HG03457 (cell line): ENCODE results near the gene LIMK1.

Source experiments
- ATAC-seq: cut with Tn5 transposase; IDR thresholded peaks from one replicate; pipeline ENCODE4 v1.9.1; 2021; ENCODE audit warnings: moderate number of reproducible peaks; ENCODE audit not compliant: unreplicated experiment

Gene LIMK1

DNA sequence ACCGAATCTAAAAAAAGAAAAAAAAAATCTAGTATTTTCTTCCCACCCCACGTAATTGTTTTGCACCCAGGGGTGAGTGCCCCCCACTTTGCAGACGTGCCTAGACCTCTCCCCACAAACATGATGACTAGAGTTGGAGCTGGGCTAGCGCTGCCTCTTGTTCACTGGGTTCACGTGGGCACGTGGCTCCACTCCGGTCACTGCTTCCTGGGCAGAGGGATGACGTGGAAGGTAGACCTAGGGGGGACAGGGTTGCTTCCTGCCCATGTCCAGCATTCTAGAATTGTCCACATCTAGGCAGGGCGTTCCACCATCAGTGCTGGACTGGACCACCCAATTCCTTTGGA, 861 bp upstream of the LIMK1 start:
- ATAC-seq: no peak

DNA sequence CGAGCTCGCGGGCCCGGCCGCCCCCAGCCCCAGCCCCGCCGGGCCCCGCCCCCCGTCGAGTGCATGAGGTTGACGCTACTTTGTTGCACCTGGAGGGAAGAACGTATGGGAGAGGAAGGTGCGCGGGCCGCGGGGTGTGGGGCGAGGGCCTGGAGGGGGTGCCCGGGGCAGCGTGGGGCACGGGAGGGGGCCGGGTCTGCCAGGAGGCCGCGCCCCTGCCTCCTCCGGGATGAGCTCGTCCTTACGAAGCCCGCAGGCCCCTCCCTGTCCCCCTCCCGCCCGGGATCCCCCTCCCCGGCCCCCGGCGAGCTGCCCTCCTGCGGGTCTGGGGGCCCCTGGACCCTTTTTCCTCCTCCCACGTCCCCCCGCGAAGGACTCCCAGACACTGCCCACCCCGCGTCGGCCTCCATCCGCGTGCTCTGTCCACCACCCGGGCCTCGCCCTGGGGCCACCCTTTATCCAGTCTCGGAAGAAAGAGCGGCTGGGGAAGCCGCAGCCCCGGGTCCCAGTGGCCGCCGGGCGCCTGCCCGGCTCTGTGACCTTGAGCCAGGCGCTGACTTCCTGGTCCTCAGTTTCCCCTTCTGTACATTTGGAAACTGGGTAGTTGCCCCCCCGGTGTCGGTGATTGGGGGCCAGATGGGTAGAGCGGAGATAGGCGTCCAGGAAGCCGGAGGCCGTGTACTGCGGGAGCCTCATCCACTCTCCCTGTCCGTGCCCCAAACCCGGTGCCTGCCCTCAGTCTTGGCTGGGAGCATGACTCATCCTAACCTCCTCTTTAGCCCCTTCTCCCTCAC, 521 bp downstream of the LIMK1 start:
- ATAC-seq: no peak

DNA sequence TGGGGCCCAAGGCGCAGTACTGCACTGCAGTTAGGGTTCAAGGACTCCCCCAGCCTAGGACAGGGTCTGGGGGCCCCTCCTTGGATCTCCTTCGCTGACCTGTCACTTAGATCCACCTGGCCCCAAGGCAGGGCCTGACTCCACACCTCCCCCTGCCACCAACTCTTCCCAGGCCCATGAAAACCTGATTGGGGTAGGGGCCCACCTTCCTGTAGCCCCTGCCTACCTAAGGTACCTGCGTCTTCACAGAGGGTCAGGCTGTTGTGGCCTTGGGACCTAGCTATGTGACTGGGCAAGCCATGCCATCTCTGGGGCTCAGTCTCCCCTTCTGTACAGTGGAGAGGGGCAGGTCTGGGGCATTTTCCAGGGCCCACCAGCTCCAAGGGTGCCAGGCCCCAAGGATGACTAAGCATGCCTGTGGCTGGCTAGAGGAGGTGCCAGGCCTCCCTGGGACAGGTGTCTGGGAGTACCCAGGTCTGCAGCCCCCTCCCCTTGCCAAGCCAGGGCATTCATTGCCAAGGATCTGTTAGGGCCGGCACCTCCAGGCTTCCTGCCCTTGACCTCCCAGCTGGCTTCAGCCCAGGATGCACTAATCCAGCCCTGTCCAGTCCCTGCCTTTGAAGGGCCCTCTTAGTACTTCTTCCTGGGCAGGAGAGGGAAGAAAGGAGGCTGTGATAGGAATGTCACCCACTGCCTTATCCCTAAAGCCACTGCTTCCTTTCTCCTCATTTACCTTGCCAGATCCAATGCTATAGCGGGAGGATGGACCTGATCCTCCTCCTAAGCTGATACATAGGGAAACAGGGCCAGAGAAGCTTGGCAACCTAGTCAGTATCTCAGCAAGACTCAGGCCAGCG, 1.3 kb downstream of the LIMK1 start:
- no peak for ATAC-seq

DNA sequence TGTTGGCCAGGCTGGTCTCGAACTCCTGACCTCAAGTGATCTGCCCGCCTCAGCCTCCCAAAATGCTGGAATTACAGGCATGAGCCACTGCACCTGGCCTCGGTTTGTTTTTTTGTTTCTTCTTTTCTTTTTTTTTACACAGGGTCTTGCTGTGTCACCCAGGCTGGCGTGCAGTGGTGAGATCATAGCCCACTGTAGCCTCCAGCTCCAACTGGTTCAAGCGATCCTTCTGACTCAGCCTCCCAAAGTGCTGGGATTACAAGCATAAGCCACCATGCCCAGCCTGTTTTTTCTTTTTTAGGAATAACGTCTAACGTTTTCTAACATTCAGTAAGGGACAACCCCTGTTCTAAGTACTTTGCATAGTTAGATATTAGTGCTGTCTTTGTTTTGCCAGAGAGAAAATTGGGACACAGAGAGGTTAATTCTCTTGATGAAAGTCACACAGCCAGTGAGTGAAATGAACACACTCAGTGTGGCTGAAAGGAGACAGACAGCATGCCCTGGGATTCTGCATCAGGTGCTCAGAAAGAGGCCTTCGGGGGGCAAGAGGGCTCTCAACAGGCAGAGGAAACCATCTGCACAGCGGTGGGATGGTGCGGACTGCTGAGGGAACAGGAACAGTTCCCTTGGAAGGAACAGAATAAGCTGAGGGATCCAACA, 4.3 kb downstream of the LIMK1 start:
- ATAC-seq: no peak

DNA sequence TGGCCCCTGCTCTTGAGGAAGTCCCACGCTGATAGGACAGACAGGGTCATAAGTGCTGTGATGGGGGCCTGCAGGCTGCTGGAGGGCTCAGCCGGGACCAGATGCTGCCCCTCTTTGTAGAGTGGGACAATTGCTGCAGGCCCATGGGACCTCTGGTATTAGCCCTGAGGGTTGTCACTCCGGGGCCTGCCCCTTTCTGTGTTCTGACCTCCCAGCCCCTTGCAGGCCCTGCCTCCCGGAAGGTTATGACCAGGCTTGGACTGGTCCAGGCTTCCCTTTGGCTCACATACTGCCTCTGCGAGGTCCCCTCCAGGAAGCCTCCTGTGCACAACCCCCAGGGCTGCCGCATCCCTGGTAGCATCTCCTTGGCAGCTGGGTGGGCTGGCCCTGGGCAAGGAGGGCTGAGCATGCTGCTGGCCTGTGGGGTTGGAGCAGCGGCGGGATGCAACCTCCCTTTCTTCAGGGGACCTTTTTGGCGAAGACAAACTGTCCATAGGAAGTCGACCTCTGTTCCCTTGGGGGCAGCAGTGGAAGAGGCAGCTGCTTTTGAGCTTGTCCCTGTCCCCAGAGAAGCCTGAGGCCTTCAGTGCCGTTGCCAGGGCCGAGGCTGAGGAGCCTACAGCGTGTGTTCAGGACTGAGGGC, 8.8 kb downstream of the LIMK1 start:
- ATAC-seq: no peak

DNA sequence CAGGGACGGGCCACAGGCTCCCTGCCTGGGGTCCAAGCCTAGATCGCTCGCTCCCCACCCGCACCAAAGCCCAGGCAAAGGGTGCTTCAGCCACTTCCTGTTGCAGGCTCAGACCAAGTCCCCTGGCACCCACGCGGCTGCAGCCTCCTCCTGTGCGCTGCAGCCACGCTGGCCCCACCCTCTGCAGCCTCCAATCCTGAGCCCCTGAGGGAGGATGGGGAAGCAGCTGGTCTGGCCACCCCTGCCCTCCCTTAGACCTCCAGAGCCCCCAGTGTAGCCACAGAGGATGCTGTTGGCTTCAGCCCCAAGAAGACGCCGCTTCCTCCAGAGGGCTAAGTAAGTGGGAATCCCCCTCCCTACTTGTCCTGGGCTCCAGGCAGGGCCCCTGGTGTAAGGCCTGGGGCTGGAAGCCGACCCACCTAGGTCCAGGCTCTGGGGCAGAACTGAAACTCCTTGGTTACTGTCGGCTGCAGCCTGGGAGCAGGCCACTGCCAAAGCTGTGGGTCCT, 9.4 kb downstream of the LIMK1 start:
- ATAC-seq: peak; percentile 53

DNA sequence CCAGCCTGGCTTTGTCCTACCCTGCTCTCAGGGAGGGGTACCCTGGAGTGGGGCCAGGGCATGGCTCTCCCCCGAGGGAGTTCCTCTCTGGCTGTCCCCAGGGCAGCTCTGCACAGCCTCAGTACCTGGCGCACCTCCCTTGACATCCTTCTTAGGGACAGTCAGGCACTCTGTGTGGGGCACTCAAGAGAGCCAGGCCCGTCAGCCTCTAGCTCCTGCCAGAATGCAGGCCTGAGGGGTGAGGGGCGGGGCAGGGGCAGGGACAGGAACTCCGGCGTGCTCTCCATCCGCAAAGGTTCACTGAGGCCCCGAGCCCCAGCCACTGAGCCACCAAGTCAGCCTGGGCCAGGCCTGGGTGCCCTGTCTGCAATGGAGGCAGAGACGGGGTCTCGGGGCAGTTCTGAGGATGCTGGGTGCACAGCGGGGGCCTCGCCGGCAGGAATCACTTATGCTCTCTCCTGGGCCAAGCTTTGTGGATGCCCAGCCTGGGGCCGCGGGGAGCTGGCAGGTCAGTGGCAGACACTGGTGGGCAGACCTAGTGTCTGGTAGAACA, 10.1 kb downstream of the LIMK1 start:
- peak; percentile 12 for ATAC-seq

DNA sequence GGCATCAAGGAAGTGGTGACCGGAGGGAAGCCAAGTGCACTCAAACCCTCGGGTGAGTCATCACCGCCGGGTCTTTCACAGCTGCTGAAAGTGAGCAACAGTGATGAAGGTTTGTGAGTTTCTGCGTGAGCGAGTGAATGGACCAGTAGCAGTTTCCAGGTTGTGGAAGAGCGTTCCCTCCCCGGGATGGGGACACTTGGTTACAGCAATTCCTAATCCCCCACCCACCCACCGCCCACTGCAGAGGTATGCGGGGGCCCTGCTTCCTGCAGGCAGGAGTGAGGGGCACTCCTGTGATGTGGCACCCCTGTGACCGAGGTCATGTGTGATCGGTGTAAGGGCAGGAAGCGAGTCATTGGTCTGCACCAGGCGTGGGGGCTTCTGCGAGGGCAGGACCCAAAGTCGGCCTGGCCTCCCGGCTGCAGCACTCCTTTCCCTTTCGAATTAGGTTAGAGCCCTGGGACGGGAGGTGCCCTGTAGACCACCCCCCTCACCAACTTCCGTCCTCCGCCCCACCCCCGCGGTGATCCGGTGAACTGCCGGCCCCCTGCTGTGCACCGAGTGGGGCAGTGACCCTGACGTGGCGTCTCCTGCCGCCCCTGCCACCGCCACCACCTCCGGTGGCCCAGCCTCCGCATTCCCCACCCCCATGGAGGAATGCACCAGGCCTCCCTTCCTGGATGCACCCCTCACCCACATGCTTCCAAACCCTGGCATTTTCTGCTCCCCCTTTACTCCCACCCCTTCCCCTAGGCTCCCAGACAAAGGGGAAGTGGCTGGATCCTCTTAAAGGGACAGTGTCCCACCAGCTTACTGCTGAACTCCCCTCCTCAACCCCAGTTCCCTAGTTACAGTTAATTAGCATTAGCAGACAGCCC, 10.9 kb downstream of the LIMK1 start:
- ATAC-seq: peak; percentile 29

DNA sequence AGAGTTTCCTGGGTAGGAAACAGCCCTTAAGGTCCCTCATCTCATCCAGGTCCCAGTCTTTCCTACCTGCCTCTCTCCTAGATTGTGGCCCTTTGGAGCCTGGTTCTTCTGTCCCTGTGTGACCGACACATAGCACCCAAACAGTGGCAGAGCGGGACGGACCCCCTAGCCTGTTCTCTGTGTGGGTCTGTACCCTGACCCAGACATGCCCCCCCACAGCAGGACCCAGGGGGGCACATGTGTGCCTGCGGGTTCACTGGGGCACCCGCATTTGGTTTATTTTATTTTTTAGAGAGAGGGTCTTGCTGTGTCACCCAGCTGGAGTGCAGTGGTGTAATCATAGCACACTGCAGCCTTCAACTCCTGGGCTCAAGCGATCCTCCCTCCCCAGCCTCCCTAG, 11.5 kb downstream of the LIMK1 start:
- ATAC-seq: no peak

DNA sequence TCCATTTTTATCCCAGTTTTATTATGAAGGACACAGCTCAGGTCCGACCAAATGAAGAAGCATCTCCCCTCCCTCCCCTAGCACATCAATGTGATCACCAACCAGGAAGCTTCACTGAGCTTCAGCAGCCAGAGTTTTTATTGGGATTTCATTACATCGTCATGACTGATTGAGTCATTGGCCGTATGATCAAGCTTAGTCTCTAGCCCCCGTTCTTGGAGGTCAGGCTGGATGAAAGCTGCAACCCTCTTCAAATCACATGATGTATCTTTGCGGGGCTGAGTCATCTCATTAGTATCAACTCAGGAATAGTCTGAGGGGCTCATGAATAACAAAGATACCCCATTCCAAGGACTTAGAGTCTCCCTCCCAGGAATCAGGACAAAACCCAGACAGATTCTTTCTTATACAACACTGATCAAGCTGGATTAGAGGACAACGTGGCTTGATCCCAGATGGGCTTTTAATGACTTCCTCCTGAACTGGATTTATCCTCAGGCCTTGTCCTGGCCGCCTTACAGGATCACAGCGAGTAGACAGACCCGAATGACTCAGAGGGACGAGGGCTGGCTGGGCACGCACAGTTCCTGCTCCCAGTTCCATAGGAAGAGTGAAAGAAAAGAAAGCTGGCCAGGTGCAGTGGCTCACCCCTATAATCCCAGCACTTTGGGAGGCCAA, 14.5 kb downstream of the LIMK1 start:
- no peak for ATAC-seq

DNA sequence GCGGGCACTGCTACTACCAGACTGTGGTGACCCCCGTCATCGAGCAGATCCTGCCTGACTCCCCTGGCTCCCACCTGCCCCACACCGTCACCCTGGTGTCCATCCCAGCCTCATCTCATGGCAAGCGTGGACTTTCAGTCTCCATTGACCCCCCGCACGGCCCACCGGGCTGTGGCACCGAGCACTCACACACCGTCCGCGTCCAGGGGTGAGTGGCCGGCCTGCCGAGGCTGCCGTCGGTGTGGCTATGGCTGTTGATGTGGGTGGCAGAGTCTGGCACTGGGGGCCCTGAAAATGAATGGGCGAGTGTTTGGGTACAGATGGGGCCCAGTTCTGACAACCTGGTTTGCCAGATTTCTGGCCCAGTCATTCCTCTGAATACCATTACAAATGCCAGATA, 15.4 kb downstream of the LIMK1 start:
- no peak for ATAC-seq

DNA sequence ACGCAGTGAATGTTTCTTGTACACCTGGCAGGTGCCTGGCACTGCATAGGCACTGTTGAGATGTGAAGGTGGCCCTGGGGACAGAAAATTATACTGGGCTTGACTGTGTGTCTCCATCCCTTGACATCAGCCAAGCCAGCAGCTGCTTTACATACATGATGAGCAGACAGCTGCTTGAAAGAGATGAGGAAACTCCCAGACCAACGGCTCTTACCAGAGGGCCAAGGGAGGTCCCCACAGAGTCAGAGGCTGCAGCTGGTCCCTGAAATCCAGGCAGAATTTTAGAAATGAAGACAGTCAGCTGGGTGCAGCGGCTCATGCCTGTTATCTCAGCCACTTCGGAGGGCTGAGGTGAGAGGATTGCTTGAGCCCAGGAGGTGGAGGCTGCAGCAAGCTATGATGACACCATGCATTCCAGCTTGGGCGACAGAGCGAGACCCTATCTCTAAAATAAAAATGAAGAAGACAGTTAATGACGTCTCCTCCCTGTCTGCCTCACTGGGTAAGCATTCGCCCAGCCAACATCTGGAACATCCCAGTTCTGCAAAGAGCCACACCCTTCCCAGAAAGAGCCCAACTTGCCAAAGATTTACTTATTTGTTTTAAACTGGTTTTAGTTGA, 17.6 kb downstream of the LIMK1 start:
- ATAC-seq: peak; percentile 77

DNA sequence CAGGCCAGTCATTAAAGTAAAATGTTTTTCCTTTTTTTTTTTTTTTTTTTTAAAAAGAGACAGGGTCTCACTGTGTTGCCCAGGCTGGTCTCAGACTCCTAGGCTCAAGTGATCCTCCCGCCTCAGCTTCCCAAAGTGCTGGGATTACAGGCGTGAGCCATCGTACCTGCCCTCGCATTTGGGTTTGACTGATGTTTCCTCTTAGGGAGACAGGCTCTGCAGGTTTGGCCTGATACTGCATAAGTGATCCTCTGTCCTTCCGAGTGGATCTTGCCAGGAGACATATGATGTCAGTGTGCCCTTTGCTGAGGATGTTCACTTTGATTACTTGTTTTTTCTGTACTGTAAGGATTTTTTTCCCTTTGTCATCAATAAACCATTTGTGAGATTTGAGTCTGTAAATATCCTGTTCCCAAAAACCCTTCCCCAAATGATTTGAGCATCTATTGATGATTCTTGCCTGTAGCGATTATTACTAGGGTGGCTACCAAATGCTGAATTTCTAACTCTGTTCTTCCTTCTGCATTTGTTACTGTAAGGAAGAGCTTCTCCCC, 19.7 kb downstream of the LIMK1 start:
- no peak for ATAC-seq

DNA sequence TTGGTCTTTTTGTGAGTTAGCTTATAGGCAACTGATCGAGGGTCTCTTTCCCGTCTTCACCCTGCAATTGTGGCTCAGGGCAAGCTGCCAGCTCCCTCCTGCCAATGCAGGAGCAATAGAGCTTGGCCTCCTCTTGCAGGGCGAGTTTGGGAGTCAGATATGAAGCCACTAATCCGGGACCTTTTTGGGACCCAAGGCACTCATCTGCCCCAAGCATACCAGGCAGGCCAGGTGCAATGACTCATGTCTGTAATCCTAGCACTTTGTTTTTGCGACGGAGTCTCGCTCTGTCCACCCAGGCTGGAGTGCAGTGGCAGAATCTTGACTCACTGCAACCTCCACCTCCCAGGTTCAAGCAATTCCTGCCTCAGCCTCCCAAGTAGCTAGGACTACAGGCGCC, 21.1 kb downstream of the LIMK1 start:
- no peak for ATAC-seq

DNA sequence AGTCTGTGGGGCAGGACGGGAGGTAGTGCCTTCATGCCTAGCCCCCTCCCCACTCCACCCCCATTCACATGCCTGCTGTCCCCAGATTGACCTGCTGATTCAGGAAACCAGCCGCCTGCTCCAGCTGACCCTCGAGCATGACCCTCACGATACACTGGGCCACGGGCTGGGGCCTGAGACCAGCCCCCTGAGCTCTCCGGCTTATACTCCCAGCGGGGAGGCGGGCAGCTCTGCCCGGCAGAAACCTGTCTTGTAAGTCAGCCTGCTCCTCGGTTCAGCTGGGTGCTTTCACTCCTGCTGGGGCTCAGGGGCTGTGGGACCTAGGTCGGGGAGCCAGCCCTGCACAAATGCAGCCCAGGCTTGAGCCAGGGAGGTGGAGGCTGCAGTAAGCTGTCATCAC, 22.4 kb downstream of the LIMK1 start:
- no peak for ATAC-seq

DNA sequence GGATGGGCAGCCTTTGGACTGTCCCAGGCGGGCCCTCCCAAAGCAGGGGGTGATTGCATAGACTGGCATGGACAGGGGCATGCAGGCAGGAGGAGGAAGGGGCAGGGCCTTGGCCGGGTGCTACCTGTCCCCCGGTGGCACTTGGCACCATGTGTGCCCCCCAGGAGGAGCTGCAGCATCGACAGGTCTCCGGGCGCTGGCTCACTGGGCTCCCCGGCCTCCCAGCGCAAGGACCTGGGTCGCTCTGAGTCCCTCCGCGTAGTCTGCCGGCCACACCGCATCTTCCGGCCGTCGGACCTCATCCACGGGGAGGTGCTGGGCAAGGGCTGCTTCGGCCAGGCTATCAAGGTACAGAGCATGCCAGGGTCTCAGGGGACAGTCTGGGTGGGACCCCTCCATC, 23.2 kb downstream of the LIMK1 start:
- ATAC-seq: no peak

DNA sequence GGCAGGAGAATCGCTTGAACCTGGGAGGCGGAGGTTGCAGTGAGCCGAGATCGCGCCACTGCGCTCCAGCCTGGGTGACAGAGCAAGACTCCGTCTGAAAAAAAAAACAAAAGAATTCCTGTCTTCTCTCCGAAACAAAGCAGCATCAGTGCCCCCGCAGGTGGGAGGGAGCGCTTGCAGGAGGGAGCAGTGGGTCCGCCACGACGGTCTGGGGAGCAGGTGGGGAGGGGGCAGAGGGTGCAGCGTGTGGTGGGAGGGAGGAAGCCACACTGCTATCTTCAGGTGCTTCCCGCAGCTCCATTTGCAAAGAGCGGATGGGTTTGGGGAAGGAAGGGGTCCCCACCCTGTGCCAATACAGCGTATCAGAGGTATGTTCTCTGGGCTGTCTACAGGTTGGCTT, 31.7 kb downstream of the LIMK1 start:
- ATAC-seq: no peak

DNA sequence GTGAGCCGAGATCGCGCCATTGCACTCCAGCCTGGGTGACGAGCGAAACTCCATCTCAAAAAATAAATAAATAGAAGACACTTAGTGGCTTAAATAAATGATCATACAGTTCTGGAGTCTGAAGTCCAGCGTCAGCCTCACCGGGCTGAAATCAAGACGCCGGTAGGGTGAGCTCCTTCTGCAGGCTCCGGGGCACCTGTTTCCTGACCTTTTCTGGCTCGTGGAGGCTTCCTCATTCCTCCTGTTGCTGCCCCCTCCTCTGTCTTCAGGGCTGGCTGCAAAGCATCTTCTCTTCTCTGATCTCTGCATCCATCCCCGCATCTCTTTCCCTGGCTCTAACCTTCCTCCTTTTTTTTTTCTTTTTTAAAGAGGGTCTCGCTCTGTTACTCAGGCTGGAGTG, 32.8 kb downstream of the LIMK1 start:
- no peak for ATAC-seq

DNA sequence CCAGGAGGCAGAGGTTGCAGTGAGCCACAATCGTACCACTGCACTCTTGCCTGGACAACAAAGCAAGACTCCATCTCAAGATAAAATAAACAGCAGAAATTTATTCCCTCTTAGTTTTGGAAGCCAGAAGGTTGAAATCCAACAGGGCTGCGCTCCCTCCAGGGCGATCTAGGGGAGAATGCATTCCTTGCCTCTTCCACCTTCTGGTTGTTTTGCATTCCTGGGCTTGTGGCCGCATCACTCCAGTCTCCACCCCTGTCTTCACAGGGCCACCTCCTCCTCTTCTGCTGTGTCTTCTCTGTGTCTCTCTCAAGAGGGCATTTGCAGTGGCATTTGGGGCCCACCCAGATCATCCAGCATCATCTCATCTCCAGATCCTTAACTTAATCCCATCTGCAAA, 36.2 kb downstream of the LIMK1 start:
- no peak for ATAC-seq
